Erythroblast (primary cell): Measurements from ENCODE around the gene S100A2.

Experiments
- GATA1 ChIP-seq: IDR thresholded peaks from 2 replicates; pipeline ENCODE4 v1.6.1; 2011; ENCODE audit warnings: low read depth, mild to moderate bottlenecking, control low read depth, low read length, moderate library complexity
- POLR2A ChIP-seq: IDR thresholded peaks from 2 replicates; pipeline ENCODE4 v1.6.1; 2011; ENCODE audit warnings: mild to moderate bottlenecking, low read length

DNA sequence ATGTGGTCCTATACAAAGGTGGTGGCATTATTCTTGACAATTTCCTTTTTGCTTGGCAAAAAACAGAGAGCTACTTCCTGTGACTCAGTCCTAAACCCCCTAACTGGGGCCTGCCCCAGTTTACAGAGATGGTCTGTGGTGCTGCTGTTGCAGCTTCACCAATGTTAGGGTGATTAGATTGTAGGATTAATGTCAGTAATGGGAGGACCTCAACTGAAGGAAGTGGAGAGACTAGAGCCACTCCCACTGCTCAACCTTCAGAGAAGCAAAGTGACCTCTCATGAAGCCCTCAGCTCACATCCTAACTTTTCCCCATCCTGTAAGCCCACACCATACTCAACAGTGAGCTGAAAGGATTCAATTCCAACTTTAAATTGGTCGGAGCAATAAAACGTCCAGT lies 33.5 kb downstream of the S100A2 start:
- TF ChIP-seq POLR2A (peak; percentile 65), GATA1 (no peak)
